Measurements from ENCODE around the gene NRXN2.

NRXN2 gene

GRCh38 chr11:64632654-64633053 lies 90.3 kb downstream of the NRXN2 start:
- H3K27ac ChIP-seq = no peak overlapping the region
- H3K4me1 ChIP-seq (ENCODE audit: low read depth, poor library complexity, severe bottlenecking) = no peaks in the 10 kb centered on the region
- H4K20me1 ChIP-seq (ENCODE audit: insufficient read depth) = no peaks in the 10 kb centered on the region
- no peaks in the 10 kb centered on the region for H3K36me3 ChIP-seq (ENCODE audit: insufficient read depth)
- H3K4me2 ChIP-seq = no peak overlapping the region
- H2AFZ ChIP-seq (ENCODE audit: low read depth) = no peak overlapping the region
- no peak for TF ChIP-seq CTCF (conservative IDR thresholded peaks at IDR 0.05; ENCODE audit: low read depth, low read length)
- peaks cover 59% of the 10 kb centered on the region for H3K27me3 ChIP-seq (ENCODE audit: insufficient read depth, low read depth)
- no peak overlapping the region for H3K9ac ChIP-seq
- no peak overlapping the region for H3K4me3 ChIP-seq (IDR thresholded peaks at IDR 0.05; ENCODE audit: insufficient read depth, low read depth, low read length)
- no peaks in the 10 kb centered on the region for H3K79me2 ChIP-seq (ENCODE audit: insufficient read depth, low read depth)

GRCh38 chr11:64632237-64632636 lies 90.8 kb downstream of the NRXN2 start:
- Histone ChIP-seq H3K79me2 (ENCODE audit: insufficient read depth, low read depth) (no peaks in the 10 kb centered on the region), H3K27ac (no peak overlapping the region), H3K9ac (no peak overlapping the region), H3K4me3 (IDR thresholded peaks at IDR 0.05; ENCODE audit: insufficient read depth, low read depth, low read length) (no peak overlapping the region), H3K36me3 (ENCODE audit: insufficient read depth) (no peaks in the 10 kb centered on the region), H3K27me3 (ENCODE audit: insufficient read depth, low read depth) (peaks cover 63% of the 10 kb centered on the region), H4K20me1 (ENCODE audit: insufficient read depth) (no peaks in the 10 kb centered on the region), H2AFZ (ENCODE audit: low read depth) (no peak overlapping the region), H3K4me1 (ENCODE audit: low read depth, poor library complexity, severe bottlenecking) (no peaks in the 10 kb centered on the region), H3K4me2 (no peak overlapping the region)
- TF ChIP-seq CTCF (conservative IDR thresholded peaks at IDR 0.05; ENCODE audit: low read depth, low read length) = no peak

GRCh38 chr11:64631675-64632074 lies 91.3 kb downstream of the NRXN2 start:
- H3K4me2 ChIP-seq = no peak overlapping the region
- H4K20me1 ChIP-seq (ENCODE audit: insufficient read depth) = no peaks in the 10 kb centered on the region
- no peak overlapping the region for H3K27ac ChIP-seq
- H3K4me3 ChIP-seq (IDR thresholded peaks at IDR 0.05; ENCODE audit: insufficient read depth, low read depth, low read length) = no peak overlapping the region
- no peaks in the 10 kb centered on the region for H3K36me3 ChIP-seq (ENCODE audit: insufficient read depth)
- no peaks in the 10 kb centered on the region for H3K4me1 ChIP-seq (ENCODE audit: low read depth, poor library complexity, severe bottlenecking)
- H3K27me3 ChIP-seq (ENCODE audit: insufficient read depth, low read depth) = peaks cover 63% of the 10 kb centered on the region
- H2AFZ ChIP-seq (ENCODE audit: low read depth) = no peak overlapping the region
- no peak for TF ChIP-seq CTCF (conservative IDR thresholded peaks at IDR 0.05; ENCODE audit: low read depth, low read length)
- H3K79me2 ChIP-seq (ENCODE audit: insufficient read depth, low read depth) = no peaks in the 10 kb centered on the region
- H3K9ac ChIP-seq = no peak overlapping the region

- no peak overlapping the region for H3K4me2 ChIP-seq
- H3K9ac ChIP-seq = no peak overlapping the region
- H3K27ac ChIP-seq = no peak overlapping the region
- peaks cover 71% of the 10 kb centered on the region for H3K27me3 ChIP-seq (ENCODE audit: insufficient read depth, low read depth)
- H2AFZ ChIP-seq (ENCODE audit: low read depth) = no peak overlapping the region
- TF ChIP-seq CTCF (conservative IDR thresholded peaks at IDR 0.05; ENCODE audit: low read depth, low read length) = no peak
- H3K4me3 ChIP-seq (IDR thresholded peaks at IDR 0.05; ENCODE audit: insufficient read depth, low read depth, low read length) = no peak overlapping the region
- no peaks in the 10 kb centered on the region for H4K20me1 ChIP-seq (ENCODE audit: insufficient read depth)
- no peaks in the 10 kb centered on the region for H3K36me3 ChIP-seq (ENCODE audit: insufficient read depth)
- no peaks in the 10 kb centered on the region for H3K4me1 ChIP-seq (ENCODE audit: low read depth, poor library complexity, severe bottlenecking)
- H3K79me2 ChIP-seq (ENCODE audit: insufficient read depth, low read depth) = no peaks in the 10 kb centered on the region
Observed at GRCh38 chr11:64629796-64630562, 93.0 kb downstream of the NRXN2 start.

Data from KMS-11 (cell line).